SU-DHL-6 (cell line): ENCODE measurements around the gene MRPS26.

ENCODE experiments used
- EZH2phosphoT487 ChIP-seq: fragments of 200-600 bp; sonication (generic), shearing (Covaris generic); conservative IDR thresholded peaks from 2 replicates; pipeline ENCODE4 v1.6.1; 2018; ENCODE audit warnings: mild to moderate bottlenecking, antibody characterized with exemption, low read length, moderate library complexity, mixed read lengths
- TF ChIP-seq, protein P1 (sequence below): fragments of 200-600 bp; sonication (generic); IDR thresholded peaks from one replicate; pipeline ENCODE4 v1.5.1; 2017; ENCODE audit warnings: antibody characterized with exemption, mild to moderate bottlenecking, low read length, moderate library complexity; ENCODE audit not compliant: insufficient read depth, poor library complexity, severe bottlenecking

GRCh38 chr20:3080939-3081388, 35.1 kb downstream of the MRPS26 start:
- TF ChIP-seq, protein P1, sequence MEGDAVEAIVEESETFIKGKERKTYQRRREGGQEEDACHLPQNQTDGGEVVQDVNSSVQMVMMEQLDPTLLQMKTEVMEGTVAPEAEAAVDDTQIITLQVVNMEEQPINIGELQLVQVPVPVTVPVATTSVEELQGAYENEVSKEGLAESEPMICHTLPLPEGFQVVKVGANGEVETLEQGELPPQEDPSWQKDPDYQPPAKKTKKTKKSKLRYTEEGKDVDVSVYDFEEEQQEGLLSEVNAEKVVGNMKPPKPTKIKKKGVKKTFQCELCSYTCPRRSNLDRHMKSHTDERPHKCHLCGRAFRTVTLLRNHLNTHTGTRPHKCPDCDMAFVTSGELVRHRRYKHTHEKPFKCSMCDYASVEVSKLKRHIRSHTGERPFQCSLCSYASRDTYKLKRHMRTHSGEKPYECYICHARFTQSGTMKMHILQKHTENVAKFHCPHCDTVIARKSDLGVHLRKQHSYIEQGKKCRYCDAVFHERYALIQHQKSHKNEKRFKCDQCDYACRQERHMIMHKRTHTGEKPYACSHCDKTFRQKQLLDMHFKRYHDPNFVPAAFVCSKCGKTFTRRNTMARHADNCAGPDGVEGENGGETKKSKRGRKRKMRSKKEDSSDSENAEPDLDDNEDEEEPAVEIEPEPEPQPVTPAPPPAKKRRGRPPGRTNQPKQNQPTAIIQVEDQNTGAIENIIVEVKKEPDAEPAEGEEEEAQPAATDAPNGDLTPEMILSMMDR: no peak
- no peak for TF ChIP-seq EZH2phosphoT487
